Keratinocyte (primary cell): ENCODE data around the gene CCDC74A. TPM values are rescaled to one million over a fixed set of nuclear protein-coding genes. Genes with fewer than 3 reads are reported as not detected.
A peak's percentile ranks its signal among the peaks of the same experiment; 100 is the strongest.
"Not testable (repeated sequence)": the region's sequence is repeated elsewhere in the genome, so short reads cannot be mapped to it uniquely, and the experiment has no call there.

Experiments used
- DNase-seq: peaks from one replicate; pipeline ENCODE4 v3.0.0-alpha.2; 2011; ENCODE audit warnings: low read depth, missing footprints, low spot score
- FAIRE-seq: peaks from 2 replicates; lab custom pipeline; 2011; peaks lifted over from hg19 to GRCh38; lab: Jason Lieb, UNC
- H2AFZ ChIP-seq: 2 replicates; pipeline ENCODE4 v1.6.0; 2012; ENCODE audit warnings: low read length, control low read depth, inconsistent platforms; ENCODE audit not compliant: control insufficient read depth
- H3K27ac ChIP-seq: 2 replicates; pipeline ENCODE4 v1.5.1; 2011; ENCODE audit warnings: low read length; ENCODE audit not compliant: control insufficient read depth, insufficient read depth
- H3K27me3 ChIP-seq: 3 replicates; pipeline ENCODE4 v1.6.0; 2011; ENCODE audit warnings: low read length; ENCODE audit not compliant: control insufficient read depth, insufficient read depth; ENCODE audit errors: extremely low read depth
- H3K36me3 ChIP-seq, 2 experiments: 2 replicates in 1 of 2; 3 replicates in 1 of 2; pipeline ENCODE4 v1.5.1; 2011; ENCODE audit warnings: low read length in 2 of 2, mild to moderate bottlenecking in 1 of 2; ENCODE audit not compliant: control insufficient read depth in 2 of 2, insufficient read depth in 2 of 2; ENCODE audit errors: extremely low read depth in 1 of 2
- H3K4me1 ChIP-seq: 3 replicates; pipeline ENCODE4 v1.5.1; 2011; ENCODE audit warnings: low read length; ENCODE audit not compliant: control insufficient read depth, insufficient read depth; ENCODE audit errors: extremely low read depth
- H3K4me2 ChIP-seq: 3 replicates; pipeline ENCODE4 v1.6.0; 2011; ENCODE audit warnings: low read depth, low read length; ENCODE audit not compliant: control insufficient read depth, insufficient read depth; ENCODE audit errors: extremely low read depth
- H3K4me3 ChIP-seq, 3 experiments: fragments of 200-600 bp in 1 of 3; sonication (generic) in 1 of 3; 2 replicates in 2 of 3; 3 replicates in 1 of 3; pipeline ENCODE4 v1.5.1; 2011 to 2016; ENCODE audit warnings: low read length in 3 of 3, mild to moderate bottlenecking in 3 of 3, control low read depth in 2 of 3, inconsistent platforms in 1 of 3, low read depth in 1 of 3, mixed read lengths in 1 of 3, mixed run types in 1 of 3, moderate library complexity in 1 of 3; ENCODE audit not compliant: control insufficient read depth in 2 of 3, insufficient read depth in 2 of 3; ENCODE audit errors: extremely low read depth in 1 of 3
- H3K79me2 ChIP-seq: 2 replicates; pipeline ENCODE4 v1.6.0; 2012; ENCODE audit warnings: low read length; ENCODE audit not compliant: control insufficient read depth, insufficient read depth
- H3K9ac ChIP-seq: 3 replicates; pipeline ENCODE4 v1.6.0; 2011; ENCODE audit warnings: low read length; ENCODE audit not compliant: control insufficient read depth, insufficient read depth; ENCODE audit errors: extremely low read depth
- H3K9me1 ChIP-seq: 3 replicates; pipeline ENCODE4 v1.6.0; 2011; ENCODE audit warnings: low read length; ENCODE audit not compliant: control insufficient read depth, insufficient read depth; ENCODE audit errors: extremely low read depth
- H3K9me3 ChIP-seq: 2 replicates; pipeline ENCODE4 v1.5.1; 2012; ENCODE audit warnings: low read depth, low read length; ENCODE audit not compliant: control insufficient read depth
- H4K20me1 ChIP-seq: 3 replicates; pipeline ENCODE4 v1.6.0; 2011; ENCODE audit warnings: low read length; ENCODE audit not compliant: control insufficient read depth, insufficient read depth; ENCODE audit errors: extremely low read depth
- dilution Hi-C: fragments of 300-500 bp; cut with MboI; formaldehyde crosslinking; loops from one replicate; pipeline ENCODE4 v1.7.0; 2020; ENCODE audit warnings: low sequenced_read_pairs; ENCODE audit not compliant: extremely low pct_ligation_motif_present
- polyA minus RNA-seq, 3 experiments: library from RNA; depleted of rRNA, polyadenylated mRNA; stranded (reverse); fragments of >200 nt; gene quantifications; 1 replicate in 1 of 3; 2 replicates in 1 of 3; 3 replicates in 1 of 3; pipeline ENCODE4 v1.2.3, GENCODE V29; 2011
- polyA plus RNA-seq, 5 experiments: library from polyadenylated mRNA; depleted of rRNA in 3 of 5; stranded (reverse) in 3 of 5; stranded (forward) in 1 of 5; unstranded in 1 of 5; fragments of >200 nt; gene quantifications; 1 replicate in 1 of 5; 2 replicates in 3 of 5; 3 replicates in 1 of 5; pipeline versions ENCODE4 v1.2.1 to v1.2.3, GENCODE V29; 2011 to 2012; ENCODE audit warnings: missing spikeins in 2 of 5, low read depth in 1 of 5, low replicate concordance in 1 of 5

CCDC74A gene
- polyA plus RNA-seq (3.7 to 5.1 TPM (median 4.3 TPM) in 3 replicates), polyA minus RNA-seq (1.4 to 3.4 TPM (median 2.5 TPM) in 3 replicates)
- not detected for polyA plus RNA-seq (2011; ENCODE audit: low read depth)
- polyA plus RNA-seq (2011; cell fraction: cytosol; rRNA removed) = 2.1 and 2.6 TPM in 2 replicates
- 5.7 and 5.9 TPM in 2 replicates for polyA plus RNA-seq (2011; cell fraction: nucleus; rRNA removed)
- polyA plus RNA-seq (2012; ENCODE audit: low replicate concordance) = 0.66 and 3.5 TPM in 2 replicates
- polyA minus RNA-seq (2011; cell fraction: cytosol; rRNA and poly(A)+ RNA removed) = 3.8 TPM
- polyA minus RNA-seq (2011; cell fraction: nucleus; rRNA and poly(A)+ RNA removed) = 1.1 and 1.2 TPM in 2 replicates

- H3K4me2 ChIP-seq = peak within 1 kb of the TSS; percentile 41
- H3K27ac ChIP-seq, H3K9me3 ChIP-seq, H3K36me3 ChIP-seq, H3K79me2 ChIP-seq, H3K4me1 ChIP-seq, H3K9ac ChIP-seq, H3K27me3 ChIP-seq, H3K9me1 ChIP-seq, FAIRE-seq, dilution Hi-C loops, DNase-seq, H4K20me1 ChIP-seq: not testable (repeated sequence)
- H2AFZ ChIP-seq = peak within 1 kb of the TSS; percentile 63
- peak within 1 kb of the TSS in 2 of 3 experiments; percentile 8 to 14 for H3K4me3 ChIP-seq
These were observed at the start of gene CCDC74A for GRCh38 chr2:131527131-131528001. CCDC74A (plus strand) TSS chr2:131527888; CDS start chr2:131527971, 83 bp downstream.

GRCh38 chr2:131478074-131478849 is 49.4 kb upstream of the CCDC74A start:
- H3K4me3 ChIP-seq, FAIRE-seq, H3K9ac ChIP-seq, H3K9me3 ChIP-seq, H4K20me1 ChIP-seq, H3K27ac ChIP-seq, dilution Hi-C loops, DNase-seq, H3K4me2 ChIP-seq, H3K27me3 ChIP-seq, H2AFZ ChIP-seq, H3K4me1 ChIP-seq, H3K36me3 ChIP-seq, H3K9me1 ChIP-seq, H3K79me2 ChIP-seq: not testable (repeated sequence)

- FAIRE-seq, H2AFZ ChIP-seq, H3K9me1 ChIP-seq, H4K20me1 ChIP-seq, H3K4me3 ChIP-seq, H3K4me2 ChIP-seq, H3K4me1 ChIP-seq, H3K27ac ChIP-seq, H3K36me3 ChIP-seq, H3K9ac ChIP-seq, dilution Hi-C loops, DNase-seq, H3K79me2 ChIP-seq, H3K9me3 ChIP-seq, H3K27me3 ChIP-seq: not testable (repeated sequence)
These were observed 48.7 kb upstream of the CCDC74A start for GRCh38 chr2:131478850-131479461.

- H3K36me3 ChIP-seq, H3K9ac ChIP-seq, H4K20me1 ChIP-seq, H3K4me3 ChIP-seq, dilution Hi-C loops, H2AFZ ChIP-seq, H3K79me2 ChIP-seq, DNase-seq, H3K4me1 ChIP-seq, H3K27me3 ChIP-seq, H3K27ac ChIP-seq, H3K9me1 ChIP-seq, H3K9me3 ChIP-seq, H3K4me2 ChIP-seq, FAIRE-seq: not testable (repeated sequence)
These were observed 47.3 kb upstream of the CCDC74A start for GRCh38 chr2:131480351-131480750.
